Fibroblast of skin of scalp (primary cell): ENCODE data around the gene SLC7A6.

ENCODE experiments used
- DNase-seq: peaks from one replicate; pipeline ENCODE4 v3.0.0-alpha.2; 2013

SLC7A6 gene

GRCh38 chr16:68235108-68235886 lies 29.0 kb upstream of the SLC7A6 start:
- DNase-seq = no peak

DNA sequence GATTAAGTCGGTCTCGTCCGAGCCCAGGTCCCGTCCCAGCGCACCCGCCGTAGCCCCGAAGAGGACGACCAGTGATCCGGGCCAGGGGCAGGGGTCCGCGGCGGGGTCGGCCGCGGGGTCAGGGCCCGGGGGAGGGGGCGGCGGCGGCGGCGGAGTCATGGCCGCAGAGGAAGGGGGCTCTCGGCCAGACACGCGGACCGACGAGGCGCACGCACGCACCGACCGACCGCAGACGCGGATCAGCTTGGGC lies 28.5 kb upstream of the SLC7A6 start, which contains the start of gene ESRP2:
Gene ESRP2, minus strand, starts transcription at position 241 of the 250 bp plus-strand sequence. Its CDS starts 82 bp downstream, at position 159.
- no peak for DNase-seq

GRCh38 chr16:68236137-68236825 lies 28.0 kb upstream of the SLC7A6 start:
- DNase-seq = no peak

DNA sequence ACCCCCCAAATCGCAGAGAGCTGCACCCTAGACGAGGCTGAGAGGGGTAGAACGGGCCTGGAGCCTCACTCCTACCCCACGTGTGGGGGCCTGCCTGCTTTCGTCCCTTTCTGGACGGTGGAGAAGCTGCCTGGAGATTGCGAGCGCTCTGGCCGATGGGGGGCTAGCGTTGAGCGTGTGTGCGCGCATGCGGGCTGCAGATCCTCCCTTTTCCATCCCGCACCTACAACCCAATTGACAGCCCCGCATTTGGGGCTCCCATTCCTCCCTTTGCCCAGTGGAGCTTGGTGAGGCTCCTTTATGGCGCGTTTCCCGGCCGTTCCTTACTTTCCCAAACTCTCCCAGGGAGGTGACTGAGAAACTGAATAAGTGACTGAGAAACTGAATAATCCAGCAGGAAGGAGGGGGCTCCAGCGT lies 27.5 kb upstream of the SLC7A6 start:
- DNase-seq = no peak

GRCh38 chr16:68237243-68238028 lies 26.9 kb upstream of the SLC7A6 start:
- peak; percentile 99 for DNase-seq

GRCh38 chr16:68238029-68238345 lies 26.3 kb upstream of the SLC7A6 start:
- DNase-seq = no peak

GRCh38 chr16:68242085-68242484 lies 22.2 kb upstream of the SLC7A6 start:
- DNase-seq = no peak

- no peak for DNase-seq
Measured at GRCh38 chr16:68242926-68243858, 21.1 kb upstream of the SLC7A6 start.

- no peak for DNase-seq
Measured at GRCh38 chr16:68244481-68244902, 19.8 kb upstream of the SLC7A6 start.

- peak; percentile 94 for DNase-seq
Measured at GRCh38 chr16:68244903-68245853, 19.1 kb upstream of the SLC7A6 start, which contains the start of gene PLA2G15. TSS of gene PLA2G15 (plus strand) at chr16:68245373. CDS start at chr16:68245427, 54 bp downstream.

DNA sequence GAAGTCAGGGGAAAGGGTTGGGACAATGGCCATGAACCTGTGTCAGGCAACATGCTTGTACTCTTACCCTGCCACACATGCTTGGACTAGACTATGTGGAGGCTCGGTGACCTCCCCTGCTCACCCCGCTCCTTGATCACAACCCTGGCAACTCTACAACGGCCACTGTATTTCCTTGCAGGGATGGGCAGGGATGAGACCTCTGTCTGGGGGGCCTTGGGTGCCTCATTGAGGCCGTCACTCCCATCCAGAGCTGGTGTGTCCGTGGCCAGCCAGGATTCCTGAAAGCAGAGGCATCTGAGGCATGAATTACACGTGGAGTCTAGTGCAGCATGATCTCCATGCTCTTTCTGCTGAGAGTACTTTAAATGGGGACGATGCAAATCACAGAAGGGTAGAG lies 18.2 kb upstream of the SLC7A6 start:
- DNase-seq = no peak

DNA sequence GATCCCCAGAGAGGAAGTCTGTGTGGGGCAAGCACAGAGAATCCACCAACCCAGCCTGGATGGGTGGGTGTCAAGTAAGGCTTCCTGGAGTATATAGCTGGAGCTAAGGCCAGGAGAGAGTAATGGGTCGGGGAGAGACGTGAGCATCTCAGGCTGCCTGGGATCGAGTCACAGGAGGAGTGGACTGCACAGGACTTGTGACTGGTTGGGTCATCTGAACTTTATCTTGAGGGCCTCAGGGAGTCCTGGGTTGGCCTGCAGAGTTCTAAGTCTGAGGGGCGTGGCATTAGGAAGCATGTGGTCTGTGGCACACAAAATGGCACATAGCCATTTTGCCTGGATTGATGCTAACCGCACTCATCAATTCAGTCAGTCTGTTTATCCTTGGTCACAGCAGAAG lies 17.7 kb upstream of the SLC7A6 start:
- no peak for DNase-seq

GRCh38 chr16:68247400-68247799 lies 16.9 kb upstream of the SLC7A6 start:
- no peak for DNase-seq

DNA sequence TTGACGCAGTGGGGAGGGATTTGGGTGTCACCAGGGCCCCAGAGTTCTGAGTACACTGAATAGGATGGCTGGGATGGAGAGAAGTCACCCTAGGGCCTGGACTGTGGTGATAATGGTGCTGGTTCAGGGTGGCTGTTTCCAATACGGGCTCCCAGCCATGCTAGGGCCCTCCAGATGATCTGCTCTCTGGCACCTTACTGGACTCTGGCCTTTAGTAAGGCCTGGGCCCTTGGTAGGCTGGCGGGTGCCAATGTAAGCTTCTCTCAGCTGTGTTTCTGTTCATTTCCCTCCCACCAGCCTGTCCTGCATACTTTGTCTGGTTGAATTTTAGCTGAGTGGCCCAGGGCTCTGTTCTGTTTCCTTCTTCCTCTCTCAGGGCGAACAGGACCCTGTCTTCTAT lies 16.4 kb upstream of the SLC7A6 start:
- DNase-seq = no peak

DNA sequence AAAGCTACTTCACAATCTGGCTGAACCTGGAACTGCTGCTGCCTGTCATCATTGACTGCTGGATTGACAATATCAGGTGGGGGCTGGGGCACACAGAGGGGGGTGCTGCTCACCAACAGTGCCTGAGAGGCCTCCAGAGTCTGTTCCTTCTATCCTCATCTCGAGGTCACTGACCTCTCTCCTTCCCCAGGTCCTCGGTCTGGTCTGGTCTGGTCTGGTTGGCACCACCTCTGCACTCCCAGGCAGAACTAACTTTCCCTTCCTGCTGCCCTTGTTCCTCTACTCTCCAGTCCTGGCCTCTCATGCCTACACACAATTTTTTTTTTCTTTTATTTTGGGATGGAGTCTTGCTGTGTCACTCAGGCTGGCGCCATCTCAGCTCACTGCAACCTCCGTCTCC lies 15.0 kb upstream of the SLC7A6 start:
- DNase-seq = no peak

DNA sequence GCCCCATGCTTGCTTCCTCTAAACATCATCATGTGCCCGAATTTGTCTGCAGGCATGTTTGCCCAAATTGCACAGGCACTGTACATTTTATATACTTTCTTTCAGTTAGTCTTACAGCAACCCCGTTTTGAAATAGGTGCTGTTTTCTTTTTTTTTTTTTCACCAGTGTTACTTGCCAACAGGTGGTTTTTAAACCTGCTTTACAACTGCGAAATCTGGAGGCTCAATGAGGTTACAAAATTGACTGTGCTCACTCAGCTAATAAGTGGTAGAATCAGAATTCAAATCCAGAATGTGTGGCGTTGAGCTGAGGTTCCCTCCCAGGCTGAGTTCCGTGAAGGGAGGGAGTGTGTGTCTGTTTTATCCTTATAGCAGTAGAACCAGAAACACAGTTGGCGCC lies 13.4 kb upstream of the SLC7A6 start:
- DNase-seq = no peak

DNA sequence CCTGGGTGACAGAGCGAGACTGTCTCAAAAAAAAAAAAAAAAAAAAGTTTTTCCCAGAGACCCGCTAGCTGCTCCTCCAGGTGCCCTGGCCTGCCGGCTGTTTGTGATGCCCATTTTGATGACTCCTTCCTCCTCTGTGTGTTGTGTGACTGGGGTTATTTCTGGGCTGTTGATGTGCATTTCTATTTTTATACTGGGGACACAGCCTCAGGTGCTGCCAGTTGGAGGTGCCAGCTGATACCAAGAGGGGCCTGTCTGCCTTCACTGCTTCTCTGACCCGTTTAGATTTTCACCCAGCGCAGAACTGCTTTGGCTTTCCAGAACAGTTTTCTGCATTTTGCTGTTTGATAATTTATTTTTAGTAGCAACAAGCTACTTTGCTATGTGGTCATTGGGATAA lies 12.5 kb upstream of the SLC7A6 start:
- DNase-seq = no peak

DNA sequence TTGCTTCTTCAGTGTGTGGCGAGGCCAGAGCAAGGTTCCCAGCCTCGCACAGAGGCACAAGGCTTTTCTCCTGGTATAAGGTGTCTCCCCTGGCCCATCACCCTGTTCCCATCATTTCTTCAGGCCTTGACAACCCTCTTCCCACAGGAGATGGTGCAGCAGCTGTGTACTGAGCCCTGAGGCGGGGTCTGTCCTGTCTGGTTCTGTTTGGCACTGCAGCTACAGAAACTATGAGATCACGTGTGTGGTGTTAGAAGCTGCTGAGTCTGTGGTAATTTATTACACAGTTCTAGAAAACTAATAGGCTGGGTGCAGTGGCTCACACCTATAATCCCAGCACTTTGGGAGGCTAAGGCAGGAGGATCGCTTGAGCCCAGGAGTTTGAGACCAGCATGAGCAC lies 11.9 kb upstream of the SLC7A6 start:
- no peak for DNase-seq

DNA sequence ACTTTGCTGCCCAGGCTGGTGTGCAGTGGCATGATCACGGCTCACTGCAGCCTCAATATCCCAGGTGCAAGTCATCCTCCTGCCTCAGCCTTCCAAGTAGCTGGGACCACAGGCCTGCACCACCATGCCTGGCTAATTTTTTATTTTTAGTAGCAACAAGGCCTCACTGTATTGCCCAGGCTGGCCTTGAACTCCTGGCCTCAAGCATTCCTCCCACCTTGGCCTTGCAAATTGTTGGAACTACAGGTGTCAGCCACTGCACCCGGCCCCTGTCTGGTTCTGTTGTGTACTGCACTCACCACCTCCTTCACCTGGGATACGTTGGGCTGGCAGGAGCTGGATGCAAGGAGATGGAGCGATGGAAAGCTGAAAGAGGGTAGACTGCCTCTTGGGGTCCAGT lies 10.6 kb upstream of the SLC7A6 start:
- DNase-seq = no peak

- DNase-seq = no peak
Measured at GRCh38 chr16:68255712-68256111, 8.6 kb upstream of the SLC7A6 start.

DNA sequence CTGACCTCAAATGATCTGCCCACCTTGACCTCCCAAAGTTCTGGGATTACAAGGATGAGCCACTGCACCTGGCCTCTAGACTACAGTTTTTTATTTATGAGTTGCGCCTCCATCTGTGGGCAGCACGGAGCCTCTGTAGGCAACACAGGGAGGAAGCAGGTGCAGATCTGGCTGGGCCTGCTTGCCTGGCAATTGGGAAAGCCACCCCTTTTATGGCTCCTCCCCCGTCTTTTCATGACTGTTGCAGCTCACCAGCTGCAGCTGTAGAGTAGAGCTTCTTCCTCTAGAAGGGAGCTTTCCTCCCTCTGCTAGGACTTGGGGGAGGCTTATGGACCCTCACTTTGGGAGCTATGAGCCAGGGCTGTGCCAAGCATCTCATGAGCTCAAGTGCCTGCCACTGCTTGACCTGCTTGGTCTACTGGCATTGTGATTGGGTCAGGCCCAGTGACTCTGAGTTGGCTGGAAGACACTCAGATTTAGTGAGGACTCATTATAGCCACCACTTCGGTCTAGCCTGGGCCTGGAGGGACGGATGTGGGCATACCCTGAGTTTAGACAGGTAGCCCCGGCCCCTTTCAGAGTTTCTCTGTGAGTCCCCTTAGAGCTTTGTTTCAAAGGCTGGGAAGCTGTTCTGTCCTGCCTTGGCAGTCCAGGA lies 6.9 kb upstream of the SLC7A6 start:
- DNase-seq = no peak
